GM19035 (cell line): ENCODE results near the gene DOCK11.

Experiments used
- ATAC-seq: cut with Tn5 transposase; IDR thresholded peaks from one replicate; pipeline ENCODE4 v1.9.1; 2021; ENCODE audit not compliant: unreplicated experiment

Gene DOCK11

GRCh38 chrX:118499295-118499694 lies 3.7 kb downstream of the DOCK11 start:
- no peak for ATAC-seq

DNA sequence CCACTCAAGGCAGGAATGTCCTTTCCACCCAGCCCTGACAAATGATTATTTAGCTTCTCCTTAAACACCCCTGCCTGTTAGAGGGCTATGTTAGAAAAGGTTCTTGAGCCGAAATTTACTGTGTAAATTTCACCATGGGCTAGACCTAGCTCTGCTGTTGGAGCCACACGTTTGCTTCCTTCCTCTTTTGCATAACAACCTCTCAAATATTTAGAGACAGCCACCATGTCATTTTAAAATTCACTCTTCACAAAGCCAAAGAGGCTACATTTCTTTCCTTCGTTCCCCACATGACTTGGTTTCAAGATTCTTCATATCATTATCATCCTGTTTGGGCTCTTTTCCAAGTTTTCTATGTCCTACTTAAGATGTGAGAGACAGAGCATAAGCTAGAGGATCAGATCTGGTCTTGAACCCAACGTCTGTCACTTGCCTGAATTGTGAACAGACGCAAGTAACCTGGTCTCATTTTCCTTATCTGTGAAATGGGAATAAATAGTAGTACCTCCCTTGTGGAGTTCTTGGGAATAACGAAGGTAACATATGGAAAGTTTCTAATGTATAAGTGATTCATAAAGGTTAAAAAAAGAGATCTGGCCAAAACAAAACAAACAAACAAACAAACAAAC lies 6.7 kb downstream of the DOCK11 start:
- no peak for ATAC-seq

GRCh38 chrX:118503260-118504041 lies 7.8 kb downstream of the DOCK11 start:
- no peak for ATAC-seq

- ATAC-seq = no peak
Observed at GRCh38 chrX:118504581-118504980, 9.0 kb downstream of the DOCK11 start.

GRCh38 chrX:118506805-118507480 lies 11.3 kb downstream of the DOCK11 start:
- ATAC-seq = no peak

- ATAC-seq = no peak
Observed at GRCh38 chrX:118507766-118508165, 12.2 kb downstream of the DOCK11 start.

GRCh38 chrX:118508221-118508620 lies 12.6 kb downstream of the DOCK11 start:
- no peak for ATAC-seq

DNA sequence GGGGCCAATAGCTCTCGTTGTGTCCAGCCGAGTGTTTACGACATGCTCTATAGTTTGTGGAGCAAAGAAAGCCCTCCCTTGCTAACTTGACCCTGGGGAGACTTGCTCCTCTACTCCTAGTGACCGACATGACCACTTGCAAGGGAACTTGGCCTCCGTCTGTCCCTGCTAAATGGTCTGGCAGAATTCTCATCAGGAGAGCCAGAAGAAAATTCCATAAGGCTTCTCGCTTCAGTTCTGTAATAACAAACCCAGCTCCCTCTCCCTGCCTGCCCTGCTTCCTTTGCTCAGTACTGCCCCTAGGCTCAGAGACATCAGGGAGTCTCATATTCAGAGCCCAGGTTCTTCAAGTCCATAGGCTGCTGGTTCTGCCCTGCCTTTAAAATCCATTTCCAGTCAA lies 13.0 kb downstream of the DOCK11 start:
- ATAC-seq = no peak

GRCh38 chrX:118510111-118510510 lies 14.5 kb downstream of the DOCK11 start:
- ATAC-seq = no peak

DNA sequence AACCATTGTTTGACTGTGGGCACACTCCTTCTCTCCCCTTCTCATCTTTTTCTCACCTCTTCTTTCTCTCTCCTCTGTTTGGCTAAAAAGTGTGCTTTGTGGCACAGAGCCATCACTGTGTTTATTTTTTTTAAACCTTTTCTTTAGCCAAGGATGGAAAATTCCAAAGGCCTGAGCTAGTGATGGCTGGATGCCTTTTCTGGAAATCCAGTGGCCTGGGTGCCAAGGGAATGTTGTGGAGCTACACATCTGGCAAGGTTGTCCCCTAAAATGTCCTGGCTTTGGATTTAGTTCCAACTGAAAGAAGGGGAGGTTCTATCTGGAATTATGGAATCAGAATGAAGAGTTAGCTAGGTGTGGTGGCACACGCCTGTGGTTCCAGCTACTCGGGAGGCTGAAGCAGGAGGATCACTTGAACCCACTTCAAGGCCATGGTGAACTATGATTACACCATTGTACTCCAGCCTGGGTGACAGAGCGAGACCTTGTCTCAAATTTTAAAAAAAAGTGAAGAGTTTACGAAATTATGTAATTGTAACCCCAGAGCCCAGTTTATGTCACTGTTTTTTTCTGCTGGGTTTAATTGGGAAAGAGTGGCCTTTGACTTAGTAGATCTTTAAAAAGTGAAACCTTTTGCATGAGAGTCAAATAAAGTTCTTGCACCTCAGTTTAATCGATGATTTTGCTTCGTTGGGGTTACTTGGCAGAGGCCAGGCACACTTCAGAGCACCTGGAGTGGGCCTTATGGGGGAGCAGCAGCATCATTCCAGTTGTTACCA lies 17.7 kb downstream of the DOCK11 start:
- ATAC-seq = no peak

DNA sequence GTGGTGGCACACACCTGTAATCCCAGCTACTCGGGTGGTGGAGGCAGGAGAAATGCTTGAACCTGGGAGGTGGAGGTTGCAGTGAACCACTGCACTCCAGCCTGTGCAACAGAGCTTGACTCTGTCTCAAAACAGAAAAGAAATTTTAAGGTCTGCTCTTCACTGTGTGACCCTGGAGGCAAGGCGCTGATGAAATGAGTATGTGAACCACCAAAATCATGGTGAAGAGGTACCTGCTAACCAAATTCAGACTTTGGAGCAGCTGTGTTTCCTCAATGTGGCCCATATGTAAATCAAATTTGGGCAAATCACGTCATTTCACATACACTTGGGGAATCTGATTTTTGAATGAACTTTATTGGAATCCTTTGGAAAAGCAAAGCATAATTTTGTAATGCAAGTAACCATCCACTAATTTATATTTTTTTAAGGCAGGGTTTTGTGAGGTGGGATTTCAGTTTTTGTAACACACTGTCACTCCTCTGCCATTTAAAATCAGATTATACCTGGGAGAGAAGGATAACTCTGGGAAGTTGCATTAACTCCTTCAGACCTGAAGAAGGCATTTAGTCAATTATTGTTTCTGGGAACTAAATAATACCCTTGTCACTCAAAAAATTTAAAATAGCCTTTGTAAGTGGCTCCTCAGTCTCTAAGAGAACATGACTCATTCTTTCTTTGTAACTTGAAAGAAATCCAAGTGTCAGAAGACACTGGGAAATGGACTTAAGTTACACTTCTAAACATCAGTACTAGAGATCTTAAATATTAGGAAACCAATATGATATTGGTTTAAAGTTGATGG lies 24.0 kb downstream of the DOCK11 start:
- no peak for ATAC-seq

DNA sequence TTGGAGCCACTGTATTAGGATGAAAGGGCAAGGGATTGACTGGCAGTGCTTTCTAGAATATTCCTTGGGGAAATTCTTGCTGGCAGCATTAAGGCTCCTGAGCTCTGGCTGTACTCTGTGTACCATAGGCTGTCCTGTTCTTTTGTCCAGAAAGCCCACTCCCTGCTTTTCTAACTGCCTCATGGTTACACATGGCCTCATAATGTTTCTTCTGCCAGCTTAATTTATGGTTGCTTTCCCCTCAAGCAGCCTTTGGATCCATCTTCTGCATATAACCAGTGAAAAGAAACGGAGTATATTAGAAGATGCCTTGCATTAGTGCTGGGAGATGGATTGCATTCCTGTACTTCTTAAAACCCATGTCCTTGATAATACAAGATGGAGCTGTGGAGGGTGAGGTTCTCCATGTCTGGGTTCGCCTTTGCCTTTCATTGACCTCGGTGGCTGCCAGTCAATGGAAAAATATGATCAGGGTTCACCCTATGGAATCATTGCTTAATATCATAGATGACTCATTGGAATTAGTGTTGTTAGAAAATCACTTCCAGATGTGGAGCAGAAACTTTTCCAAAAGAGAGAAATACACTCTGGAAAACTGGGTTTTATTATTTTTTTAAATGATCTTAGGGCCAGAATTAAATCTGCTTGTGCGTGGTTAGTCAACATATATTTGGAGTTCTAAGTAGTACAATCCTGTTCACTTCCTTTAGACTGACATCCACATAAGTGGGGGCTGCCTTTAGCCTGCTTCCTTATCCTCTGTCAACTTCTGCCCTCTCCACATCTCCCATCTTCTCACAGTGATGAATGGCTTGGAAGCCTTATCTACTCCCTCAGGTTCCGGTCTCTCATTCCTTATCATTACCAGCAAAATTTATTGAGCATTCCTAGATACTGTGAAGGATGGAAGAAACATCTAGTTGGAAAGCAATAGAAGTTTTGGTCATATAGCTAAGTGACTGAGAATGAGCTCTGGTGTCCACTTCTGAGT lies 24.9 kb downstream of the DOCK11 start:
- ATAC-seq = no peak

GRCh38 chrX:118521435-118521834 lies 25.8 kb downstream of the DOCK11 start:
- ATAC-seq = no peak

DNA sequence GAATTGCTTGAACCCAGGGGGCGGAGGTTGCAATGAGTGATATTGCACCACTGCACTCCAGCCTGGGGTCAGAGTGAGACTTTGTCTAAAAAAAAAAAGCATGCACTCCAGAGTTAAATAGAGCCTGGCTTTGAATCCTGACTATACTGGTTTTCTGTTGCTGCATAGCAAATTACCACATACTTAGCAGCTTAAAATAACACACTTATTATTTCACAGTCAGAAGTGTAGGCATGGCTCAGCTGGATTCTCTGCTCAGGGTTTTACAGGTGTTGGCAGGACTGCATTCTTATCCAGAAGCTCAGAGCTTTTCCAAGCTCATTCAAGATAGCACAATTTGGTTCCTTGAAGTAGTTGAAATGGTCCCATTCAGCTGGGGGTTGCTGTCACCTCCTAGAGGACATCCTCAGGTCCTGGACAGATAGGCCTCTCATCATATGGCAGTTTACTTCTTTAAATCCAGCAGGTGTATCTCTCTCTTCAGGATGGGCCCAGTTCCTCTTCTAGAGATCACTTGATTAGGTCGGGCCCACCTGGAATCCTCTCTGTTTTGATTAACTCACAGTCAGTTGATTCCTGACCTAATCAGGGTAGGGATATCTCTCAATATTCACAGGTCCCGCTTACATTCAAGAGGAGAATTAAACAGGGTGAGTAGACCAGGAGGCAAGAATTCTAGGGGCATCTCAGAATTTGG lies 26.8 kb downstream of the DOCK11 start:
- no peak for ATAC-seq

DNA sequence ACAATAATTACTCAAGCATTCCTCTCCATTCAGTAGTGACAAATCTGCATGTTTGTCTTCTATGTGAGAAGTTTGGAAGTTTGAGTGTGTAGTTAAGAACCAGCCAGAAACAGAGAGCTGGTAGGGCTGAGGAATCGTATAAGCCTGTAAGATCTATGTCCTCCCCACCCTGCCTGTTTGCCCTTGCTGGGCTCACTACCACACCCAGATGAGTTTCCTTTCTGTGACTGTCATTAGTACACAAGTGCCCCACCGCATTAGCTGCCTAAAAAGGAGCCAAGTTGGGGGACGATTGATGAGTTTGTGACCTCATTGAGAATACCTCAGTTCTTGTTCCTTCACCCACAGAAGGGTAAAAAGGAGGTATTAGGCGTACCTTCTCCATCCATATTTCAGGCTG lies 28.3 kb downstream of the DOCK11 start:
- no peak for ATAC-seq

GRCh38 chrX:118524344-118524743 lies 28.7 kb downstream of the DOCK11 start:
- ATAC-seq = no peak

DNA sequence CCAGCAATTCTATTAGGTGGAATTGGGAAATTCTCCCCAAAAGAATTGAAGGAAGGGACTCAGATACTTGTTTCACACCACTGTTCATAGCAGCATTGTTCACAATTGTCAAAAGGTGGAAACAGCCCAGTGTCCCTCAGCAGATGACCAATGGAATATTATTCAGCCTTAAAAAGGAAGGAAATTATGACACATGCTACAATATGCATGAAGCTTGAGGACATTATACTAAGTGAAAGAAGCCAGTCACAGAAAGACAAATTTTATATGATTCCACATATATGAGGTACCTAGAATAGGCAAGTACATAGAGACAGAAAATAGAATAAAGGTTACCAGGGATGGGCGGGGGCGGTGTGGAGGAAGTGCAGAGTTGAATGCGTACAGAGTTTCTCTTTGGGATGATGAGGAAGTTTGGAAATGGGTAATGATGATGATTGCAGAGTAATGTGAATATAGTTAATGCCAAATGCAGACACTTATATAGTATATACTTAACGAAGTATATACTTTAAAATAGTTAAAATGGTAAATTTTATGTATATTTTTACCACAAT lies 29.6 kb downstream of the DOCK11 start:
- ATAC-seq = no peak

GRCh38 chrX:118526149-118526548 lies 30.5 kb downstream of the DOCK11 start:
- ATAC-seq = no peak
